ENCODE results near the gene ACOX3. TPM values are rescaled to one million over a fixed set of nuclear protein-coding genes. Genes with fewer than 3 reads are reported as not detected.
A peak's percentile ranks its signal among the peaks of the same experiment; 100 is the strongest.

Gene ACOX3
- total and polyA plus RNA-seq, 2 donors (not counting 1 experiment from before 2014, with no cell fraction given), result 6.8 to 23.8 TPM

DNA sequence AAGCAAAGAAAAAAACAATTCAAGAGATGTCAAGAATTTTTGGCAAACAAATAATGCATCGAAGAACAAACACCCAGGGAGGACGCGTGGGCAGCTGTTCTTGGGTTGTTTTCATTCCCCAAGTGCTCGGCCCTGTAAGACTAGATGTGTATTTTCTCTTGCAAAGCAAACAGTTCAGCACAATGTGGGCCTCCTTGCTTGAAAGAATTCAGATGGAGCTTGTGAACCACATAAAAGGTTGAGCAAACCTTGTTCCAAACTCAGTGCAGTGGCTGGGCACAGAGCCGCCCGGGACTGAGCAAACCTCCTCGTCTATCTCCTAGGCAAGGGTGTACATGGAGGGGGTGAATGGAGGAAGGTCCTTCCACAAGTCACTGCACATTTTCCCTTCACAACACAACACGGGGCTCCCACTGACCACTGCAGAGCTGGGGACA, 88.6 kb downstream of the ACOX3 start:
- peaks cover 3% of the 10 kb centered on the region for H3K4me1 ChIP-seq (ENCODE audit: control insufficient read depth, extremely low read depth, insufficient read depth, low read length)

GRCh38 chr4:8350841-8351461, 89.6 kb downstream of the ACOX3 start:
- TF ChIP-seq, protein P1, sequence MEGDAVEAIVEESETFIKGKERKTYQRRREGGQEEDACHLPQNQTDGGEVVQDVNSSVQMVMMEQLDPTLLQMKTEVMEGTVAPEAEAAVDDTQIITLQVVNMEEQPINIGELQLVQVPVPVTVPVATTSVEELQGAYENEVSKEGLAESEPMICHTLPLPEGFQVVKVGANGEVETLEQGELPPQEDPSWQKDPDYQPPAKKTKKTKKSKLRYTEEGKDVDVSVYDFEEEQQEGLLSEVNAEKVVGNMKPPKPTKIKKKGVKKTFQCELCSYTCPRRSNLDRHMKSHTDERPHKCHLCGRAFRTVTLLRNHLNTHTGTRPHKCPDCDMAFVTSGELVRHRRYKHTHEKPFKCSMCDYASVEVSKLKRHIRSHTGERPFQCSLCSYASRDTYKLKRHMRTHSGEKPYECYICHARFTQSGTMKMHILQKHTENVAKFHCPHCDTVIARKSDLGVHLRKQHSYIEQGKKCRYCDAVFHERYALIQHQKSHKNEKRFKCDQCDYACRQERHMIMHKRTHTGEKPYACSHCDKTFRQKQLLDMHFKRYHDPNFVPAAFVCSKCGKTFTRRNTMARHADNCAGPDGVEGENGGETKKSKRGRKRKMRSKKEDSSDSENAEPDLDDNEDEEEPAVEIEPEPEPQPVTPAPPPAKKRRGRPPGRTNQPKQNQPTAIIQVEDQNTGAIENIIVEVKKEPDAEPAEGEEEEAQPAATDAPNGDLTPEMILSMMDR (conservative IDR thresholded peaks at IDR 0.05 in 1 of 2, IDR thresholded peaks at IDR 0.05 in 1 of 2; ENCODE audit: low read depth in 1 of 2, low read length in 2 of 2), result no peak
- TF ChIP-seq EZH2 (IDR thresholded peaks at IDR 0.05; ENCODE audit: low read length, missing control alignments), result no peak
- Histone ChIP-seq H3K27ac (ENCODE audit: insufficient read depth, low read length) (no peak overlapping the region), H3K36me3 (ENCODE audit: control insufficient read depth, insufficient read depth, low read length) (no peaks in the 10 kb centered on the region), H3K4me2 (ENCODE audit: extremely low read depth, insufficient read depth, low read length) (no peak overlapping the region), H3K9ac (ENCODE audit: insufficient read depth, low read length) (no peak overlapping the region), H3K79me2 (ENCODE audit: control insufficient read depth, insufficient read depth, low read length) (no peaks in the 10 kb centered on the region), H3K9me3 (ENCODE audit: control insufficient read depth, insufficient read depth, low read depth, low read length) (no peaks in the 10 kb centered on the region), H2AFZ (ENCODE audit: low read length) (no peak overlapping the region), H3K4me3 (replicated peaks in 1 of 4; ENCODE audit: control extremely low read depth in 1 of 4, insufficient read depth in 1 of 4, low read depth in 3 of 4, low read length in 4 of 4) (no peak overlapping the region), H3K4me1 (ENCODE audit: control insufficient read depth, extremely low read depth, insufficient read depth, low read length) (peaks cover 3% of the 10 kb centered on the region), H3K27me3 (ENCODE audit: control insufficient read depth, insufficient read depth, low read length) (peaks cover 8% of the 10 kb centered on the region), H4K20me1 (ENCODE audit: control insufficient read depth, extremely low read depth, insufficient read depth, low read length) (no peaks in the 10 kb centered on the region)
- no peak for DNase-seq (ENCODE audit: low read depth in 2 of 2)

More for the DNA sequence above, 88.6 kb downstream of the ACOX3 start:
- Histone ChIP-seq H3K27me3 (ENCODE audit: control insufficient read depth, insufficient read depth, low read length) (peaks cover 16% of the 10 kb centered on the region), H3K9ac (ENCODE audit: insufficient read depth, low read length) (no peak overlapping the region), H3K36me3 (ENCODE audit: control insufficient read depth, insufficient read depth, low read length) (no peaks in the 10 kb centered on the region), H3K4me3 (replicated peaks in 1 of 4; ENCODE audit: control extremely low read depth in 1 of 4, insufficient read depth in 1 of 4, low read depth in 3 of 4, low read length in 4 of 4) (no peak overlapping the region), H4K20me1 (ENCODE audit: control insufficient read depth, extremely low read depth, insufficient read depth, low read length) (no peaks in the 10 kb centered on the region), H3K9me3 (ENCODE audit: control insufficient read depth, insufficient read depth, low read depth, low read length) (no peaks in the 10 kb centered on the region), H2AFZ (ENCODE audit: low read length) (no peak overlapping the region), H3K79me2 (ENCODE audit: control insufficient read depth, insufficient read depth, low read length) (no peaks in the 10 kb centered on the region), H3K27ac (ENCODE audit: insufficient read depth, low read length) (no peak overlapping the region), H3K4me2 (ENCODE audit: extremely low read depth, insufficient read depth, low read length) (no peak overlapping the region)
- TF ChIP-seq, protein P1 (conservative IDR thresholded peaks at IDR 0.05 in 1 of 2, IDR thresholded peaks at IDR 0.05 in 1 of 2; ENCODE audit: low read depth in 1 of 2, low read length in 2 of 2), result no peak
- TF ChIP-seq EZH2 (IDR thresholded peaks at IDR 0.05; ENCODE audit: low read length, missing control alignments), result no peak
- DNase-seq (ENCODE audit: low read depth in 2 of 2), result peak; percentile 32 to 43

- Histone ChIP-seq H3K27me3 (ENCODE audit: control insufficient read depth, insufficient read depth, low read length) (peaks cover 8% of the 10 kb centered on the region), H3K4me2 (ENCODE audit: extremely low read depth, insufficient read depth, low read length) (no peak overlapping the region), H2AFZ (ENCODE audit: low read length) (no peak overlapping the region), H3K4me3 (replicated peaks in 1 of 4; ENCODE audit: control extremely low read depth in 1 of 4, insufficient read depth in 1 of 4, low read depth in 3 of 4, low read length in 4 of 4) (no peak overlapping the region), H3K9me3 (ENCODE audit: control insufficient read depth, insufficient read depth, low read depth, low read length) (no peaks in the 10 kb centered on the region), H3K36me3 (ENCODE audit: control insufficient read depth, insufficient read depth, low read length) (no peaks in the 10 kb centered on the region), H3K9ac (ENCODE audit: insufficient read depth, low read length) (no peak overlapping the region), H3K27ac (ENCODE audit: insufficient read depth, low read length) (no peak overlapping the region), H3K79me2 (ENCODE audit: control insufficient read depth, insufficient read depth, low read length) (no peaks in the 10 kb centered on the region), H4K20me1 (ENCODE audit: control insufficient read depth, extremely low read depth, insufficient read depth, low read length) (no peaks in the 10 kb centered on the region), H3K4me1 (ENCODE audit: control insufficient read depth, extremely low read depth, insufficient read depth, low read length) (peaks cover 3% of the 10 kb centered on the region)
- DNase-seq (ENCODE audit: low read depth in 2 of 2), result no peak
- TF ChIP-seq, protein P1 (conservative IDR thresholded peaks at IDR 0.05 in 1 of 2, IDR thresholded peaks at IDR 0.05 in 1 of 2; ENCODE audit: low read depth in 1 of 2, low read length in 2 of 2), result no peak
- no peak for TF ChIP-seq EZH2 (IDR thresholded peaks at IDR 0.05; ENCODE audit: low read length, missing control alignments)
These were observed 90.2 kb downstream of the ACOX3 start for GRCh38 chr4:8350352-8350751.

Data from fibroblast of lung (primary cell).